ENCODE results near the gene COX7A2.

- TF ChIP-seq ASH2L (IDR thresholded peaks at IDR 0.05; ENCODE audit: borderline replicate concordance, low read depth) (no peak), USF2 (IDR thresholded peaks at IDR 0.05; ENCODE audit: borderline replicate concordance, low read depth, low read length) (no peak), IKZF1 (conservative IDR thresholded peaks at IDR 0.05) (no peak), MXI1 (IDR thresholded peaks at IDR 0.05; ENCODE audit: low read depth, low read length) (no peak)
These were observed 39.2 kb downstream of the COX7A2 start for GRCh38 chr6:75204217-75204958.

All from GM12878 (cell line).